GM12891 (cell line): Measurements from ENCODE around the gene NXN.
"Not testable (repeated sequence)": the region's sequence is repeated elsewhere in the genome, so short reads cannot be mapped to it uniquely, and the experiment has no call there.

Experiments used
- PAX5 ChIP-seq: IDR thresholded peaks from 2 replicates; pipeline ENCODE4 v1.6.1; 2011; ENCODE audit warnings: low read length, moderate library complexity, mild to moderate bottlenecking; ENCODE audit not compliant: insufficient read depth, severe bottlenecking
- POLR2A ChIP-seq: IDR thresholded peaks from 2 replicates; pipeline ENCODE4 v1.6.1; 2011; ENCODE audit warnings: low read depth, low read length, control low read depth
- POLR2AphosphoS5 ChIP-seq: IDR thresholded peaks from 2 replicates; pipeline ENCODE4 v1.6.1; 2011; ENCODE audit warnings: low read depth, low read length, control low read depth
- POU2F2 ChIP-seq: IDR thresholded peaks from 2 replicates; pipeline ENCODE4 v1.6.1; 2011; ENCODE audit warnings: low read depth, mild to moderate bottlenecking, control low read depth, low read length, moderate library complexity
- TAF1 ChIP-seq: IDR thresholded peaks from 2 replicates; pipeline ENCODE4 v1.6.1; 2011; ENCODE audit warnings: low read depth, low read length, control low read depth

DNA sequence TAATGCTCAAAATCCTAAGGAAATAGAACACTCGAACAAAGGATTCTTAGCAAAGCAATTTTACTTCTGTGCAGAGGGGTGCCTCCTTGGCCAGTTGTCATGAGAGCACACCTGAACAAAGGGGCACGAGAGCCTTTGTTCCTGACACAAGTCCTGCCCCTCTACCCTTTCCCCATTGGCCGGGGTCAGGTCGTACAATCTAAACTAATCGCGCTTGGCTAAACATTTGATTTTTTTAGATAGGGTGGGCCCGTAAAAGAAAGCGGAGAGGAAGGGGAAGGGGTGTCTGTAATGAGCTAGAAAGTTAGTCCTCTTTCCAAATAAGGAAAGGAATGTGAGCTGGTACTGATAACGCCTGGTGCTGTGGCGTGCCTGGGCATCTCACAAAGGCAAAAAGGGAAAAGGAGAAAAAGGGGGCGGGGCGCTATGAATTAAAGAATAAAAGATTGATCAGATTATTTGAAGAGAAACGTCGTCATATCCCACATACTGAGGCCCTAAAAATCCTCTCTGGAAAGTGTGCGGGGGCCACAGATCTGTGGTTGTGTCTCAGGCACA lies 223.5 kb downstream of the NXN start:
- TF ChIP-seq TAF1, POLR2AphosphoS5, POLR2A, PAX5, POU2F2: not testable (repeated sequence)
